NCI-H82 treated with DMSO at 0.1 percent for 48 hours (cell line): ENCODE data around the gene CCNJL.
"Not testable (repeated sequence)": the region's sequence is repeated elsewhere in the genome, so short reads cannot be mapped to it uniquely, and the experiment has no call there.

Source experiments
- DNase-seq: peaks from one replicate; lab custom pipeline; 2025; ENCODE audit not compliant: unreplicated experiment; lab: John Stamatoyannopoulos, UW

The CCNJL gene

GRCh38 chr5:160312134-160312959 lies at the start of gene CCNJL:
Gene CCNJL (minus strand): TSS chr5:160312564. CDS start chr5:160311923, 641 bp downstream.
- peak; percentile 24 for DNase-seq

- no peak for DNase-seq
Measured at GRCh38 chr5:160361624-160362228, 49.4 kb upstream of the CCNJL start.

GRCh38 chr5:160360310-160360709 lies 47.9 kb upstream of the CCNJL start:
- no peak for DNase-seq

GRCh38 chr5:160359816-160360215 lies 47.5 kb upstream of the CCNJL start:
- no peak for DNase-seq

GRCh38 chr5:160359242-160359641 lies 46.9 kb upstream of the CCNJL start:
- DNase-seq: no peak

- no peak for DNase-seq
Measured at GRCh38 chr5:160357861-160358411, 45.6 kb upstream of the CCNJL start.

GRCh38 chr5:160357394-160357793 lies 45.0 kb upstream of the CCNJL start:
- no peak for DNase-seq

- DNase-seq: no peak
Measured at GRCh38 chr5:160356550-160357347, 44.4 kb upstream of the CCNJL start.

GRCh38 chr5:160354666-160355065 lies 42.3 kb upstream of the CCNJL start:
- DNase-seq: no peak

GRCh38 chr5:160353379-160353778 lies 41.0 kb upstream of the CCNJL start:
- DNase-seq: no peak

- DNase-seq: no peak
Measured at GRCh38 chr5:160352308-160352707, 39.9 kb upstream of the CCNJL start.

GRCh38 chr5:160349935-160350303 lies 37.6 kb upstream of the CCNJL start:
- DNase-seq: no peak

GRCh38 chr5:160349249-160349934 lies 37.0 kb upstream of the CCNJL start:
- DNase-seq: no peak

GRCh38 chr5:160348080-160348479 lies 35.7 kb upstream of the CCNJL start:
- DNase-seq: peak; percentile 4

GRCh38 chr5:160347448-160347847 lies 35.1 kb upstream of the CCNJL start:
- no peak for DNase-seq

- DNase-seq: no peak
Measured at GRCh38 chr5:160342413-160342941, 30.1 kb upstream of the CCNJL start.

GRCh38 chr5:160341309-160341870 lies 29.0 kb upstream of the CCNJL start:
- DNase-seq: no peak

GRCh38 chr5:160340513-160340912 lies 28.1 kb upstream of the CCNJL start:
- DNase-seq: not testable (repeated sequence)

GRCh38 chr5:160339406-160340130 lies 27.2 kb upstream of the CCNJL start:
- peak; percentile 29 for DNase-seq

GRCh38 chr5:160334716-160335115 lies 22.4 kb upstream of the CCNJL start:
- DNase-seq: not testable (repeated sequence)
